Astrocyte (in vitro differentiated cells and primary cell): ENCODE results near the gene SDK1. TPM values are rescaled to one million over a fixed set of nuclear protein-coding genes. Genes with fewer than 3 reads are reported as not detected.

Source experiments
- DNase-seq: peaks from one replicate; pipeline ENCODE4 v3.0.0-alpha.2; 2010; ENCODE audit warnings: low read depth
- FAIRE-seq: peaks from 2 replicates; lab custom pipeline; 2011; peaks lifted over from hg19 to GRCh38; lab: Jason Lieb, UNC
- H2AFZ ChIP-seq: 2 replicates; pipeline ENCODE4 v1.6.0; 2012; ENCODE audit warnings: low read depth, low read length, inconsistent platforms
- H3K27ac ChIP-seq: 2 replicates; pipeline ENCODE4 v1.5.1; 2011; ENCODE audit warnings: low read depth, low read length, inconsistent platforms
- H3K27me3 ChIP-seq: 2 replicates; pipeline ENCODE4 v1.6.0; 2011; ENCODE audit warnings: low read length, inconsistent platforms; ENCODE audit not compliant: insufficient read depth
- H3K36me3 ChIP-seq: 2 replicates; pipeline ENCODE4 v1.5.1; 2011; ENCODE audit warnings: low read length, inconsistent platforms; ENCODE audit not compliant: insufficient read depth
- H3K4me1 ChIP-seq: 2 replicates; pipeline ENCODE4 v1.5.1; 2011; ENCODE audit warnings: low read length, inconsistent platforms; ENCODE audit not compliant: insufficient read depth
- H3K4me2 ChIP-seq: 2 replicates; pipeline ENCODE4 v1.6.0; 2012; ENCODE audit warnings: low read length, inconsistent platforms
- H3K4me3 ChIP-seq: 2 replicates; pipeline ENCODE4 v1.5.1; 2011; ENCODE audit warnings: low read depth, mild to moderate bottlenecking, low read length, inconsistent platforms; ENCODE audit not compliant: insufficient read depth
- H3K79me2 ChIP-seq: 2 replicates; pipeline ENCODE4 v1.6.0; 2012; ENCODE audit warnings: mild to moderate bottlenecking, low read length, inconsistent platforms; ENCODE audit not compliant: insufficient read depth
- H3K9ac ChIP-seq: 2 replicates; pipeline ENCODE4 v1.6.0; 2012; ENCODE audit warnings: mild to moderate bottlenecking, low read length, inconsistent platforms
- H3K9me3 ChIP-seq: 2 replicates; pipeline ENCODE4 v1.5.1; 2012; ENCODE audit warnings: low read depth, mild to moderate bottlenecking, low read length, inconsistent platforms; ENCODE audit not compliant: insufficient read depth
- H4K20me1 ChIP-seq: 2 replicates; pipeline ENCODE4 v1.6.0; 2012; ENCODE audit warnings: low read length, inconsistent platforms; ENCODE audit not compliant: insufficient read depth
- H3K27ac Mint-ChIP-seq: one replicate; pipeline ENCODE4 v1.8.0; 2021; ENCODE audit warnings: mild to moderate bottlenecking, mixed read lengths; ENCODE audit not compliant: unreplicated experiment
- H3K27me3 Mint-ChIP-seq: one replicate; pipeline ENCODE4 v1.8.0; 2021; ENCODE audit warnings: low read depth, mixed read lengths; ENCODE audit not compliant: unreplicated experiment
- H3K36me3 Mint-ChIP-seq: one replicate; pipeline ENCODE4 v1.8.0; 2021; ENCODE audit warnings: low read depth, mixed read lengths; ENCODE audit not compliant: unreplicated experiment
- H3K4me1 Mint-ChIP-seq: one replicate; pipeline ENCODE4 v1.8.0; 2021; ENCODE audit warnings: low read depth, mixed read lengths; ENCODE audit not compliant: unreplicated experiment
- H3K4me3 Mint-ChIP-seq: one replicate; pipeline ENCODE4 v1.8.0; 2021; ENCODE audit warnings: mild to moderate bottlenecking, moderate library complexity, mixed read lengths; ENCODE audit not compliant: unreplicated experiment
- H3K9me3 Mint-ChIP-seq: one replicate; pipeline ENCODE4 v1.8.0; 2021; ENCODE audit warnings: mild to moderate bottlenecking, mixed read lengths; ENCODE audit not compliant: unreplicated experiment
- CTCF ChIP-seq: IDR thresholded peaks from 2 replicates; pipeline ENCODE4 v1.5.1; 2011; ENCODE audit warnings: low read depth, mild to moderate bottlenecking, inconsistent platforms, low read length, moderate library complexity; ENCODE audit not compliant: insufficient read depth
- EZH2 ChIP-seq: IDR thresholded peaks from 2 replicates; pipeline ENCODE4 v1.6.1; 2012; ENCODE audit warnings: mild to moderate bottlenecking, low read length, inconsistent platforms; ENCODE audit not compliant: insufficient read depth
- total RNA-seq: library from RNA; stranded (reverse); gene quantifications from 2 replicates; pipeline ENCODE4 v1.2.1, GENCODE V29; 2021

SDK1 gene
- total RNA-seq, 1 donor from 2014 or later = 4.2 TPM

- no peaks in the 10 kb centered on the region for H3K9me3 Mint-ChIP-seq
- FAIRE-seq = no peak
Observed at GRCh38 chr7:4265066-4265465, 964.0 kb downstream of the SDK1 start.

DNA sequence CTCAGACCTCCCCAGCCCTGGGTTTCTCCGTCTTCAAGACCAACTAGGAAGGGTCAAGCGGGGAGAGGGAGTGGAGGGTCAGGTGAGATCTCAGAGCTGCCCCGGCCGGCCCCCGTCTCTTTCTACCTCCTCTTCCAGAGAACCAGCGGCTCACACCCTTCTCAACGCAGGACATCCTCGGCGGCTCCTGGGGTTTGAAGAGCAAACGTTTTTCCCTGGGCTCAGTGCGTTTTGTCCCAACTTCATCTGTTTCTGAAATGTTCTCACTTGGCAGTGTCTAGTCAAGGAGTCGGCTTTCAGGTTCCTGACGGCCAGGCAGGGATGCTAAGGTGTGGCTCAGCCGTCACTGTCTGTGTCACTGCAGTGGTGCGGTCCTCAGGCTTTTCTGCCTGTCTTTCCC, 964.6 kb downstream of the SDK1 start:
- Histone ChIP-seq H4K20me1 (no peaks in the 10 kb centered on the region), H3K27me3 (no peaks in the 10 kb centered on the region), H3K4me2 (no peak overlapping the region), H3K36me3 (no peaks in the 10 kb centered on the region), H3K79me2 (no peaks in the 10 kb centered on the region), H3K27ac (no peak overlapping the region), H2AFZ (no peak overlapping the region), H3K4me3 (no peak overlapping the region), H3K9me3 (no peaks in the 10 kb centered on the region), H3K9ac (no peak overlapping the region), H3K4me1 (no peaks in the 10 kb centered on the region)
- Mint-ChIP-seq H3K27me3 (peaks cover 20% of the 10 kb centered on the region), H3K4me1 (peaks cover 2% of the 10 kb centered on the region), H3K9me3 (no peaks in the 10 kb centered on the region), H3K27ac (no peak overlapping the region), H3K4me3 (no peak overlapping the region), H3K36me3 (no peaks in the 10 kb centered on the region)
- no peak for DNase-seq
- FAIRE-seq = no peak
- TF ChIP-seq CTCF (no peak), EZH2 (no peak)

More at GRCh38 chr7:4265066-4265465, 964.0 kb downstream of the SDK1 start:
- no peaks in the 10 kb centered on the region for H3K79me2 ChIP-seq
- Mint-ChIP-seq H3K36me3 (no peaks in the 10 kb centered on the region), H3K4me1 (peaks cover 2% of the 10 kb centered on the region), H3K27ac (no peak overlapping the region), H3K27me3 (peaks cover 22% of the 10 kb centered on the region), H3K4me3 (no peak overlapping the region)
- no peaks in the 10 kb centered on the region for H3K36me3 ChIP-seq
- H3K27me3 ChIP-seq = no peaks in the 10 kb centered on the region
- H3K9ac ChIP-seq = no peak overlapping the region
- no peak overlapping the region for H3K4me2 ChIP-seq
- H4K20me1 ChIP-seq = no peaks in the 10 kb centered on the region
- no peak for DNase-seq
- H3K9me3 ChIP-seq = no peaks in the 10 kb centered on the region
- no peak overlapping the region for H2AFZ ChIP-seq
- H3K4me1 ChIP-seq = no peaks in the 10 kb centered on the region
- H3K27ac ChIP-seq = no peak overlapping the region
- no peak overlapping the region for H3K4me3 ChIP-seq
- TF ChIP-seq EZH2 (no peak), CTCF (no peak)

DNA sequence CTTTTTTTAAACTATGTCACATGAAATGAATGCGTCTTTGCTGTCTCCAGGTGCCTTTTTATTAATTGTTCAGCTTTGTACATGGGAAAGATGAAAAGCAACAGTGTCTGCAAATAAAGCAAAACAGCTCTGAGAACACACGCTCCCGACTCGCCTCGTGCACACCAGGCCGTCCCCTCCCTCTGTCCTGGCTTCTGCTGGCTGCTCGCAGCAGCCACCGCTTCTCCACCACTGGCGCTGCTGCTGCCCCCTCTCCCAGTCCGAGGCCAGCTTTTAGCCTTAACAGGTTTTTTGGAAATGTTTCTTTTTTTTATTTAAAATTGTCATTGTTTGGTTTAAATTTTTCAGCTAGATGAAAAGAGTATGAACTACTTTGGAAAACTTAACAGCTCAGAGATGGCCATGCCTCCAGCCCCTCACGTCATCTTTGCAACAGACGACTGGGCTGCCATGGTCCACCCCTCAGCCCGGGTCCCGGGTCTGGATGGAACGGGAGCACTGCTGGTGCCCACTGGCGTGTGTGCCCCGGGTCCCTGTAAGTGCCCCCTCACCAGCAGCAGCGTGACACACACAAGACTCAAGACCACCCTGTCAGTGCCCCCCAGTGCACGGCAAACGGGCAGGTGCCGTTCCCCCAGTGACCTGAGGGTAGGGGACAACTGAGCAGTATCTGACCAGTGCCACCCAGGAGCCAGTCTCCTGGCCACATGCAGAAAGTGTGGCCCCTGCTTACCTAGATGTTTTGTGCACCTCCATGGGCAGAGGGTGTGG, 965.4 kb downstream of the SDK1 start:
- no peaks in the 10 kb centered on the region for H3K4me1 ChIP-seq
- H4K20me1 ChIP-seq = no peaks in the 10 kb centered on the region
- no peak overlapping the region for H3K4me3 ChIP-seq
- H2AFZ ChIP-seq = no peak overlapping the region
- H3K9me3 ChIP-seq = no peaks in the 10 kb centered on the region
- TF ChIP-seq EZH2 = no peak
- no peak for TF ChIP-seq CTCF
- no peak for FAIRE-seq
- Mint-ChIP-seq H3K36me3 (no peaks in the 10 kb centered on the region), H3K27ac (no peak overlapping the region), H3K4me1 (peaks cover 2% of the 10 kb centered on the region), H3K4me3 (no peak overlapping the region), H3K9me3 (no peaks in the 10 kb centered on the region), H3K27me3 (peaks cover 19% of the 10 kb centered on the region)
- DNase-seq = no peak
- H3K36me3 ChIP-seq = no peaks in the 10 kb centered on the region
- H3K27me3 ChIP-seq = no peaks in the 10 kb centered on the region
- no peak overlapping the region for H3K9ac ChIP-seq
- H3K79me2 ChIP-seq = no peaks in the 10 kb centered on the region
- no peak overlapping the region for H3K4me2 ChIP-seq
- H3K27ac ChIP-seq = no peak overlapping the region
